Muscle layer of colon (tissue), 2 donors: ENCODE results near the gene SORT1.
"Not testable (repeated sequence)": the region's sequence is repeated elsewhere in the genome, so short reads cannot be mapped to it uniquely, and the experiment has no call there.

Experiments used
- H3K27ac ChIP-seq: one replicate; pipeline ENCODE4 v1.7.0; 2013; ENCODE audit warnings: low read depth, mild to moderate bottlenecking, low read length, moderate library complexity
- H3K27me3 ChIP-seq, 2 donors: one replicate each; pipeline ENCODE4 v1.7.0; 2013; ENCODE audit warnings: low read length in 2 of 2, mild to moderate bottlenecking in 2 of 2; ENCODE audit not compliant: insufficient read depth in 2 of 2, control insufficient read depth in 1 of 2
- H3K36me3 ChIP-seq: one replicate; pipeline ENCODE4 v1.7.0; 2013; ENCODE audit warnings: mild to moderate bottlenecking, low read length; ENCODE audit not compliant: insufficient read depth
- H3K4me1 ChIP-seq: one replicate; pipeline ENCODE4 v1.7.0; 2013; ENCODE audit warnings: mild to moderate bottlenecking, low read length; ENCODE audit not compliant: insufficient read depth
- H3K4me3 ChIP-seq, 2 donors: one replicate each; pipeline ENCODE4 v1.7.0; 2013; ENCODE audit warnings: low read length in 2 of 2, low read depth in 1 of 2, mild to moderate bottlenecking in 1 of 2, moderate library complexity in 1 of 2
- H3K9ac ChIP-seq: one replicate; pipeline ENCODE4 v1.7.0; 2013; ENCODE audit warnings: low read length
- H3K9me3 ChIP-seq: one replicate; pipeline ENCODE4 v1.7.0; 2013; ENCODE audit warnings: mild to moderate bottlenecking, low read length
- donor health status: abdominal sarcoma.
- donor health status: Adenocarcinoma of cecum.

The SORT1 gene

DNA sequence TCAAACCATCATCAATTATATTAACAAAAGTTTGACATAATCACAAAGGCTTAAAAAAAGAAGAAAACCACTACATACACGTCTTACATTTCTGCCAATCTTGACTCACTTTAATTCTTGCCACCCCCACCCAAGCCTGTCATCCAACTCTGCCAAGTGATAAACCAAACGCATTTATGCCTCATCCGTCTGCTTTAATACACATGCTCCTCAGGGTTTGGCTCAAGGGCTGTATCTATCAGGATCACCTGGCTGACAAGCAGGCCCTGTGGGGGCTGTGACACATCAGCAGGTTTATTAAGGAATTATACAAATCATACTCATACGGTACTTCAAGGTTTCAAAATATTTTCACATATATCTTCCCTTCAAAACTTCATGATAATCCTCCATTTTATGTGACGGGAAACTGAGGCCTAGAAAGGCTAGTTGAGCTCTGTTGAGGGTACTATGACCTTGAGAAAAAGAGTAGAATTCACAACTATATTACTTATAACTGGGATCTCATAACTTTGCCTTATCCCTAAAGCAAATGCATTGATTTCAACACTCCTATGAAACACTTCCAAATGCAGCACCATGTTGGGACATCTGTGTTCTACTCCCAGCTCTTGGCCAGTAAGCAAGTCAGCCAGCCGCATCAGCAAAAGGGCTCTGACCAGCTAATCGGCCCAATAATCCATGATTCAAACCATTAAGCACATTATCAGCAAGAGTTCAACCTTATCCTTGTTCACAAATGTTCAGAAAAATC, 8.7 kb downstream of the SORT1 start:
- Histone ChIP-seq H3K36me3 (no peaks in the 10 kb centered on the region), H3K27ac (peak overlapping the region; percentile 82), H3K4me1 (peaks cover 67% of the 10 kb centered on the region), H3K9ac (no peak overlapping the region), H3K9me3 (no peaks in the 10 kb centered on the region), H3K27me3 (no peaks in the 10 kb centered on the region), H3K4me3 (no peak overlapping the region)

DNA sequence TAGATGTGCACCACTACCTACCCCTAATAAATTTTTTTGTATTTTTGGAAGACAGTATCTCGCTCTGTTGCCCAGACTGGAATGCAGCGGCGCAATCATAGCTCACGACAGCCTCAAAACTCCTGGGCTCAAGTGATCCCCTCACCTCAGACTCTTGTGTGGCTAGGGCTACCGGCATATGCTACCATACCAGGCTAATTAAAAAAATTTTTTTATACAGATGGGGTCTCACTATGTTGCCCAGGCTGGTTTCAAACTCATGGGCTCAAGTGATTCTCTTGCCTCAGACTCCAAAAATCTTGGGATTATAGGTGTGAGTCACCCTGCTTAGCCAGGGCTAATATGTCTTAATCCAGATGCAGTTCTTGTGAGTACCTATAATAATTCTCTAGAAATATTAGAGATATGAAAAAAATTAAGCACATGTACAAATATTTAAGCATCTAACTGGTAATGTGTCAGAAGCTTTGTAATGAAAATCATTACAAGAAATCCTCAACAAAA, 9.5 kb downstream of the SORT1 start:
- no peaks in the 10 kb centered on the region for H3K27me3 ChIP-seq
- H3K36me3 ChIP-seq, result no peaks in the 10 kb centered on the region
- H3K9ac ChIP-seq, result no peak overlapping the region
- H3K4me3 ChIP-seq, result no peak overlapping the region
- H3K4me1 ChIP-seq, result peaks cover 70% of the 10 kb centered on the region
- H3K9me3 ChIP-seq, result no peaks in the 10 kb centered on the region
- peak overlapping the region; percentile 82 for H3K27ac ChIP-seq

DNA sequence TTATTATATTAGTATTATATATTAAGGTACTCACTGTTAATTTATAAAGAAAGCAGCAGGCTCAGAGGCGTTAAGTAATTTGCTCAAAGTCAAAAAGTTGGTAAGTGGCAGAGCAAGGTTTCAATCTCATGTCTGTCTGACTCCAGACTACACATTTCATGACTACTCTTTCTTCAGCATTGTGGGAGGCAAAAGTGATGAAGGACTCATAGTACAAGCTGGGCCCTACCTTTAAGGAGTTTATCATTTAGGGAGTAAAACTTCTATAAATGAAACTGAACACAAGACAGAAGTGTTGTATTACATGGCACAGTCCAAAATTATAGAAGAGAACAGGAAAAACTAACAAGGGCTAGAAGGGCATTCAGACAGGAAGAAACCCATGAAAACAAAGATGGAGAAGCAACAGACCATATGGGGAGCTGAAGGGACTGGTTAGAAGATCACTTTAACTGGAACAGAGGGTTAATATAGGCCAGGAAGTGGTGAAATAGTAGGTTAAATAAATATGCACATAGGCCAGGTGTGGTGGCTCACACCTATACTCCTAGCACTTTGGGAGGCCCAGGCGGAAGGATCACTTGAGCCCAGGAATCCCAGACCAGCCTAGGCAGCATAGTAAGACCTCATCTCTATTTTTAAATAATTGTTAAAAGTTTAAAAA, 11.5 kb downstream of the SORT1 start:
- Histone ChIP-seq H3K36me3 (no peaks in the 10 kb centered on the region), H3K27me3 (no peaks in the 10 kb centered on the region), H3K9me3 (no peaks in the 10 kb centered on the region), H3K4me1 (peaks cover 55% of the 10 kb centered on the region), H3K9ac (no peak overlapping the region), H3K27ac (no peak overlapping the region), H3K4me3 (no peak overlapping the region)

DNA sequence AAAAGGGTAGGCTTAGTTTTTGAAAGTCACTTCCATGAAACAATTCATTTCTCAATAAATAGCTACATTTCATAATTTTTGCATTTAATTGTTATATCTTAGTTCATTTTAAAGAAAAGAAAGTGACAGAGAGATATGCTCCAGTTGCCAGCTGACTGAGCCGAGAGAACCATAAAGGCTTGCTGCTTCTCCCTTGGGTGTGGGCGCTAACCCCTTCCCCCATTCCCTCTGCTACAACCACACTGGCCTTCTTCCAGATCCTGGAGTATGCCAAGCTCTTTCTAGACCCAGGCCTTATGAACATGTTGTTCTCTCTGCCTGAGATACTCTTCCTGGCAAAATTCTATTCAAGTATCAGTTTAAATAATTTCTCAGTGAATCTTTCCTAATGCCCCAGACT, 12.3 kb downstream of the SORT1 start:
- Histone ChIP-seq H3K4me1 (peaks cover 51% of the 10 kb centered on the region), H3K36me3 (no peaks in the 10 kb centered on the region), H3K9ac (no peak overlapping the region), H3K4me3 (no peak overlapping the region), H3K9me3 (no peaks in the 10 kb centered on the region), H3K27ac (no peak overlapping the region), H3K27me3 (no peaks in the 10 kb centered on the region)

DNA sequence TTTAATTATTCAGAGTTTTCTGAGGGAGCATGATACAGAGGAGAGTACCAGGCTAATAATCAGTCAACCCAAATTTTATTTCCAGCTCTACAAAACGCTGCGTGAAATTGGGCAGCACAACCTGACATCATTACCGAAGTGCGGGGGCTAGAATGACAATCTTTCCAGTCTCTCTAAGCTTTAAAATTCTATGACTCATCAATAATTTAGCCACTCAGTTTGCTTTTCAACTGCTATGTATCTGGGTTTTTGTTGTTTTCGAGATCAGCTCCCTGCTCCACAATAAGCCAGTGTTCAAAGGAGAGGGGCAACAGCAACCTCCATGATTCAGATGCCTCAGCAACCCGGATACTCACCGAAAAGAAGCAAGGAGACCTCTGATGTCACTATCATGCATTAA, 13.9 kb downstream of the SORT1 start:
- Histone ChIP-seq H3K27ac (no peak overlapping the region), H3K4me1 (peaks cover 36% of the 10 kb centered on the region), H3K36me3 (no peaks in the 10 kb centered on the region), H3K27me3 (no peaks in the 10 kb centered on the region), H3K9me3 (no peaks in the 10 kb centered on the region), H3K9ac (no peak overlapping the region), H3K4me3 (no peak overlapping the region)

DNA sequence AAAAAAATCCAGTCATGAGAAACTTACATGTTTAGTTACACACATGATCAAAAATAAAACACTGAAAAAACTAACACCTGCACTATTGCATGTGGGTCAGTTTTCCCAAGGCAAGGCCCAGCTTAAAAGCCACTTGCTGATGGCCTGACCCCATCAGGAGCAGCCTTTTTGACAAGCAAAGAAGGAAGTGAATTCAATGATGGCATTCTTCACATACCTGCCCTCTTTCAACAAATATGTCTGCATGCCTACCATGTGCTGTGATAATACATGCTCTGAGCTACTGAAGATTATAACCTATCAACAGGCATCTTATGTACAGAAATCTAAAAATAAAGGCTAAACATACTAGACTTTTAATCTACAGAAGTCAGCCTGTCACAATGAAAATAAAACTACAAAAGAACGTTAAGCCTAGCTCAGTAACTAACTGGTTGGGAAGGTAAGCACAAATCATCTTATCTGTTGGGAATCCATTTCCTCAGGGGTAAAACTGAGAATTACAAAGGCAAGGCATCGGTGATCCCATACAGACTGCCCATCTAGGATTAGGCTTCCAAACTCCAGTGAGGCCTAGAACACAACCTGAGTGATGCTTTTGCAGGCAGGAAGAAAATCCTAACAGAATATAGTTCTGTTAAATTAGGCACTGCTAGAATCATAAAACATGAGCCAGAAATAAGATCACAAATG, 14.5 kb downstream of the SORT1 start:
- H3K9ac ChIP-seq, result no peak overlapping the region
- H3K9me3 ChIP-seq, result no peaks in the 10 kb centered on the region
- H3K27ac ChIP-seq, result no peak overlapping the region
- H3K27me3 ChIP-seq, result no peaks in the 10 kb centered on the region
- H3K4me3 ChIP-seq, result no peak overlapping the region
- no peaks in the 10 kb centered on the region for H3K36me3 ChIP-seq
- H3K4me1 ChIP-seq, result peaks cover 30% of the 10 kb centered on the region

DNA sequence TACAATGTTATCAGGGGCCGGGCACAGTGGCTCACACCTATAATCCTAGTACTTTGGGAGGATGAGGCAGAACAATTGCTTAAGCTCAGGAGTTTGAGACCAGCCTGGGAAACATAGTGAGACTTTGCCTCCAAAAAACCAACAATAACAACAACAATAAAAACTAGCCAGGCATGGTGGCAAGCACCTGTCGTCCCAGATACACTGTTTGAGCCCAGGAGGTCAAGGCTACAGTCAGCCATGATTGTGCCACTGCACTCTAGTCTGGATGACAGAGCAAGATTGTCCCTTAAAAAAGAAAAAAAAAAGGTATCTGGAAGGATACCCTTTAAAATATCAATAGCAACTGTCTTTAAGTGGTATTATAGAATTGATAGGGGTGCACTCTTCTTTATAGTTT, 16.1 kb downstream of the SORT1 start:
- H3K36me3 ChIP-seq, result no peaks in the 10 kb centered on the region
- H3K9ac ChIP-seq, result no peak overlapping the region
- H3K27me3 ChIP-seq, result no peaks in the 10 kb centered on the region
- H3K4me3 ChIP-seq, result no peak overlapping the region
- H3K4me1 ChIP-seq, result peaks cover 28% of the 10 kb centered on the region
- H3K27ac ChIP-seq, result no peak overlapping the region
- H3K9me3 ChIP-seq, result no peaks in the 10 kb centered on the region

DNA sequence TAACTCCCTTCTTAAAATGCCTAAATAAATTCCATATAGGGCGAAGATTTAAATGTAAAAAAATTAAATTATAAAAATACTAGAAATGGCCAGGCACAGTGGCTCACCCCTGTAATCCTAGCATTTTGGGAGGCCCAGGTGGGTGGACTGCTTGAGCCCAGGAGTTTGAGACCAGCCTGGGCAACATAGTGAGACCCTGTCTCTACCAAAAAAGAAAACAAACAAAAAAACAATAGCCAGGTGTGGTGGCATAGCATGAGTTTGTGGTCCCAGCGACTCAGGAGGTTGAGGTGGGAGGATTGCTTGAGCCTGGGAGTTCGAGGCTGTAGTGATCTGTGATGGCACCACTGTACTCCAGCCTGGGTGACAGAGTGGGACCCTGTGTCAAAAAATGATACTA, 17.8 kb downstream of the SORT1 start:
- Histone ChIP-seq H3K36me3 (no peaks in the 10 kb centered on the region), H3K27me3 (no peaks in the 10 kb centered on the region), H3K9me3 (no peaks in the 10 kb centered on the region), H3K4me1 (peaks cover 14% of the 10 kb centered on the region), H3K9ac (no peak overlapping the region), H3K27ac (no peak overlapping the region), H3K4me3 (no peak overlapping the region)

DNA sequence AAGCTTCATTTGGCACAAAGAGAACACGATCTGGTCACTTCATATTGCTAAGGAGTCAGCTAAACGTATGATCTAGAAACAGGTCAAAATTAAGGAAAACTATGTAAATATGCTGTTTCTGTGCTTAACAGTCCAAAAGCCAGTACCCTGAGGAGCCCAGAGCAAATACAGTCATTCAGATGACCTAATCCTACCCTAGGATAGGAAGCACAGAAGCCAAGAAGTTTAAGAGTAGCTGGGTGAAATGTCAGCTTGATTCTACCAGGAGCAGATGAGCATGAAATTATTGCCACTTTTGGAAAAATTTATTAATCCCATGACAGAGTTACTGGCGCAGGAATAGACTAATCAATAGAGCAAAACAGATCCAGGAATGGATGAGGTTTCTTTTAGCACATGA, 18.3 kb downstream of the SORT1 start:
- Histone ChIP-seq H3K9ac (no peak overlapping the region), H3K4me3 (no peak overlapping the region), H3K27ac (no peak overlapping the region), H3K4me1 (peaks cover 13% of the 10 kb centered on the region), H3K9me3 (no peaks in the 10 kb centered on the region), H3K36me3 (no peaks in the 10 kb centered on the region), H3K27me3 (no peaks in the 10 kb centered on the region)

DNA sequence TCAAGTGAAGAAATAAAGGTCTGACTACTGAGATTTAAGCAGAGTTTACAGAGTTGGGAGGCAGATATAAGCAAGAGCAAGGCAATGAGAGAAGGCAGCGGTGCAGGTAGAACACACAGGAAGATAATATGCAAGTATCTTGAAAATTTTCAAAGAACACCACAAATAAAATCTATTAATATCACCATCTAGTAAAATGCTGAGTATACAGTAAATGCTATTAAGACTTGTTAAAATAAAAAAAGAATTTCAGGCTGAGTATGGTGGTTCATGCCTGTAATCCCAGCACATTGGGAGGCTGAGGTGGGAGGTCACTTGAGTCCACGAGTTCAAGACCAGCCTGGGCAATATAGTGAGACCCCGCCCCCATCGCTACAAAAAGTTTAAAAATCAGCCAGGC, 20.0 kb downstream of the SORT1 start:
- no peaks in the 10 kb centered on the region for H3K9me3 ChIP-seq

DNA sequence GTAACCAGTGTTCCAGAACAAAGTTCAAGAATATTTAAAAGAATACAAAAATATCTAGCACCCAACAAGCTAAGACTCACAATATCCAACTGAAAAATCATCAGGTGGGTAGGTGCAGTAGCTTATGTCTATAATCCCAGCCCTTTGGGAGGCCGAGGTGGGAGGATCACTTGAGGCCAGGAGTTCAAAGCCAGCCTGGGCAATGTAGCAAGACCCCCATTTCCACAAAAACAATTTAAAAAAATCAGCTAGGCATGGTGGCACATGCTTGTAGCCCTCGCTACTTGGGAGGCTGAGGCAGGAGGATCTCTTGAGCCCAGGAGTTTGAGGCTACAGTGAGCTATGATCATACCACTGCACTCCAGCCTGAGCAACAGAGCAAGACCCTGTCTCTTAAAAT, 24.0 kb downstream of the SORT1 start:
- H3K9ac ChIP-seq, H3K27me3 ChIP-seq, H3K4me3 ChIP-seq, H3K36me3 ChIP-seq, H3K27ac ChIP-seq, H3K9me3 ChIP-seq: not testable (repeated sequence)
- peaks cover 20% of the 10 kb centered on the region for H3K4me1 ChIP-seq

More for the DNA sequence above, 20.0 kb downstream of the SORT1 start:
- H3K9ac ChIP-seq, result no peak overlapping the region
- no peak overlapping the region for H3K4me3 ChIP-seq
- peaks cover 5% of the 10 kb centered on the region for H3K4me1 ChIP-seq
- no peaks in the 10 kb centered on the region for H3K36me3 ChIP-seq
- H3K27ac ChIP-seq, result no peak overlapping the region
- H3K27me3 ChIP-seq, result no peaks in the 10 kb centered on the region
